Gastroesophageal sphincter (tissue), 4 donors: ENCODE measurements around the gene ZNF865. TPM values are rescaled to one million over a fixed set of nuclear protein-coding genes. Genes with fewer than 3 reads are reported as not detected.

ENCODE experiments used
- ATAC-seq: fragments of 150-250 bp; one replicate; pipeline ENCODE4 v1.9.1; 2016; ENCODE audit warnings: mild to moderate bottlenecking, moderate library complexity
- H3K27ac ChIP-seq, 4 donors: fragments of 200-600 bp; sonication (generic) in 3 of 4; 1 replicate in 3 of 4; 2 replicates in 1 of 4; pipeline ENCODE4 v1.5.1; 2016 to 2019
- H3K27me3 ChIP-seq: fragments of 200-600 bp; sonication (generic); one replicate; pipeline ENCODE4 v1.5.1; 2019
- H3K36me3 ChIP-seq, 2 donors: fragments of 200-600 bp; sonication (generic); one replicate each; pipeline ENCODE4 v1.5.1; 2019; ENCODE audit warnings: control low read depth in 1 of 2
- H3K4me1 ChIP-seq, 3 donors: fragments of 200-600 bp; sonication (generic); 1 replicate in 2 of 3; 2 replicates in 1 of 3; pipeline ENCODE4 v1.5.1; 2016 to 2019; ENCODE audit warnings: control low read depth in 2 of 3
- H3K4me3 ChIP-seq, 2 donors: fragments of 200-600 bp; sonication (generic); one replicate each; pipeline ENCODE4 v1.5.1; 2019; ENCODE audit warnings: mild to moderate bottlenecking in 1 of 2, moderate library complexity in 1 of 2
- H3K9me3 ChIP-seq, 3 donors: fragments of 200-600 bp; sonication (generic); one replicate each; pipeline ENCODE4 v1.5.1; 2017 to 2019; ENCODE audit warnings: control low read depth in 2 of 3
- EP300 ChIP-seq: sonication (generic); formaldehyde crosslinking; IDR thresholded peaks from one replicate; pipeline ENCODE4 v1.6.1; 2017; ENCODE audit warnings: antibody characterized with exemption, mild to moderate bottlenecking
- POLR2A ChIP-seq, 2 donors: fragments of 450-650 bp; IDR thresholded peaks; one replicate each; pipeline ENCODE4 v1.6.1; 2017; ENCODE audit warnings: antibody characterized with exemption in 2 of 2, mild to moderate bottlenecking in 2 of 2, moderate library complexity in 1 of 2
- POLR2AphosphoS5 ChIP-seq: sonication (generic); formaldehyde crosslinking; IDR thresholded peaks from one replicate; pipeline ENCODE4 v1.6.1; 2017; ENCODE audit warnings: antibody characterized with exemption
- WGBS, 2 donors: methylation state at CpG; one replicate each; pipeline ENCODE4 v1.1.5; 2018; ENCODE audit warnings: low coverage in 1 of 2; 5-methylcytosine and 5-hydroxymethylcytosine counted together
- total RNA-seq, 4 donors: library from RNA; depleted of rRNA; stranded (reverse); fragments of >200 nt; gene quantifications; one replicate each; pipeline ENCODE4 v1.1.0, GENCODE V29; 2016
- TF ChIP-seq, protein P1 (sequence below), 4 experiments: fragments of 200-600 bp in 2 of 4; fragments of 450-650 bp in 2 of 4; sonication (generic) in 1 of 4; IDR thresholded peaks; one replicate each; pipeline ENCODE4 v1.5.1; 2017 to 2019; ENCODE audit warnings: antibody characterized with exemption in 4 of 4, mild to moderate bottlenecking in 2 of 4, moderate library complexity in 2 of 4

Gene ZNF865
- total RNA-seq, 4 donors from 2014 or later, result 4.6 to 12.0 (median 6.4) TPM

DNA sequence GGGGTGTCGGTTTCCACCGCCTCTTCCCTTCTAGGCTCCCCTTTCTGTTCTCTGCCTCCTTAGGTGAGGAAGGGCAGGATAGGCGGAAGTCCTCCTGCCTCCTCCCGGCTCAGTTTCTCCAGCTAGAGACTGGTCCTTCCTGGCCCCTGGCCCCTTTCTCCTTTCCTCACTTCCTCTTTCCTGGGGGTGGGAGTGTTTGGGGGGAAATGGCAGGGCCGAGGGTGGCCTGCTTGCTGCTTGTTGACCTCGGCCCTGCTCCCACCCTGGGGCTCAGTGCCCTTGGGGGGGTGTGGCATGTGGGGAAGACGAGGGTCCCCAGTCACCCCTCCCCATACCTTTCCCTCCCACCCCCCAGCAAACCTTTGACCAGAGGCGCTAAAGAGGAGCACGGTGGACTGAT, 54.4 kb downstream of the ZNF865 start:
- WGBS, 2 donors, result 79% methylated on average over 3 of the region's 9 CpGs; no CpG with 5 or more reads in 1 of the 2 donors
- Histone ChIP-seq H3K36me3 (peaks cover 0 to 63% of the 10 kb centered on the region in 2 donors), H3K4me3 (no peak overlapping the region), H3K27ac (no peak overlapping the region), H3K4me1 (peaks cover 0 to 58% (median 39%) of the 10 kb centered on the region in 3 donors), H3K9me3 (no peaks in the 10 kb centered on the region), H3K27me3 (no peaks in the 10 kb centered on the region)
- no peak for ATAC-seq
- TF ChIP-seq, protein P1, sequence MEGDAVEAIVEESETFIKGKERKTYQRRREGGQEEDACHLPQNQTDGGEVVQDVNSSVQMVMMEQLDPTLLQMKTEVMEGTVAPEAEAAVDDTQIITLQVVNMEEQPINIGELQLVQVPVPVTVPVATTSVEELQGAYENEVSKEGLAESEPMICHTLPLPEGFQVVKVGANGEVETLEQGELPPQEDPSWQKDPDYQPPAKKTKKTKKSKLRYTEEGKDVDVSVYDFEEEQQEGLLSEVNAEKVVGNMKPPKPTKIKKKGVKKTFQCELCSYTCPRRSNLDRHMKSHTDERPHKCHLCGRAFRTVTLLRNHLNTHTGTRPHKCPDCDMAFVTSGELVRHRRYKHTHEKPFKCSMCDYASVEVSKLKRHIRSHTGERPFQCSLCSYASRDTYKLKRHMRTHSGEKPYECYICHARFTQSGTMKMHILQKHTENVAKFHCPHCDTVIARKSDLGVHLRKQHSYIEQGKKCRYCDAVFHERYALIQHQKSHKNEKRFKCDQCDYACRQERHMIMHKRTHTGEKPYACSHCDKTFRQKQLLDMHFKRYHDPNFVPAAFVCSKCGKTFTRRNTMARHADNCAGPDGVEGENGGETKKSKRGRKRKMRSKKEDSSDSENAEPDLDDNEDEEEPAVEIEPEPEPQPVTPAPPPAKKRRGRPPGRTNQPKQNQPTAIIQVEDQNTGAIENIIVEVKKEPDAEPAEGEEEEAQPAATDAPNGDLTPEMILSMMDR (IDR thresholded peaks at IDR 0.05), result no peak
- TF ChIP-seq POLR2A (IDR thresholded peaks at IDR 0.05), result no peak
- TF ChIP-seq EP300, result no peak
- TF ChIP-seq POLR2AphosphoS5, result no peak

DNA sequence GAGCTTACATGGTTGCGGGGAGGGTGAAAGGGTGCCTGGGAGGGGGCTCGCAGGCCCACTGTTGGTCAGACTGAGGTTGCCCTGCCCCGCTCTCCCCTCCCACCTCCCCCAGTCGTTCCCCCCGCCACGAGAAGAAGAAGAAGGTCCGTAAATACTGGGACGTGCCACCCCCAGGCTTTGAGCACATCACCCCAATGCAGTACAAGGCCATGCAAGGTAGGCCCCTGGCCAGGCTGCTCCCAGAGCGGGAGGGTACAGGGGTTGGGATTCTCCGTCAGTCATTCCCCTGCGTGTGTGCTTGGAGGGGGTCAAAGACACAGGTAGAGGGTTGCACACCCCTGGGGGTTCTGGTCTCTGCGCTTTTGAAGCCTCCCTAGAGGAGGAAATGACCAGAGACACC, 55.0 kb downstream of the ZNF865 start:
- Histone ChIP-seq H3K36me3 (peaks cover 0 to 69% of the 10 kb centered on the region in 2 donors), H3K27me3 (no peaks in the 10 kb centered on the region), H3K4me1 (peaks cover 0 to 57% (median 39%) of the 10 kb centered on the region in 3 donors), H3K4me3 (no peak overlapping the region), H3K9me3 (no peaks in the 10 kb centered on the region), H3K27ac (no peak overlapping the region)
- ATAC-seq, result no peak
- no CpG with 5 or more reads among the region's 12 CpGs for WGBS, 2 donors
- no peak for TF ChIP-seq POLR2AphosphoS5
- TF ChIP-seq POLR2A (IDR thresholded peaks at IDR 0.05), result no peak
- no peak for TF ChIP-seq EP300
- TF ChIP-seq, protein P1 (IDR thresholded peaks at IDR 0.05), result no peak

DNA sequence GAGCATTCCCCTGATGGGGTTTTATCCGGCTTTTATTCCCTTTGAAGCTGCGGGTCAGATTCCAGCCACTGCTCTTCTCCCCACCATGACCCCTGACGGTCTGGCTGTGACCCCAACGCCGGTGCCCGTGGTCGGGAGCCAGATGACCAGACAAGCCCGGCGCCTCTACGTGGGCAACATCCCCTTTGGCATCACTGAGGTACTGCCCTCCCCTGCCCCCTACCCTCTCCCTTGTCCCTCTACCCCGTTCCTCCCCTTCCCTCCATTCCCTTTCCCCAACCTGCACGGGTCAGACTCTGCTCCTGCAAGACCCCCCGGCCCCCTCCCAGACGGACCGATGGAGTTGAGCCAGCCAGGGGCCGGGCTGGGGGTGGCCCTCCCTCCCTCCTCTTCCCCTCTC, 55.5 kb downstream of the ZNF865 start:
- peaks cover 0 to 75% of the 10 kb centered on the region in 2 donors for H3K36me3 ChIP-seq
- 49 to 60% methylated on average over 1 to 5 of the region's 16 CpGs for WGBS, 2 donors

GRCh38 chr19:55661826-55662225, 56.4 kb downstream of the ZNF865 start:
- no peak overlapping the region for H3K4me3 ChIP-seq
- no peaks in the 10 kb centered on the region for H3K27me3 ChIP-seq
- H3K27ac ChIP-seq, result no peak overlapping the region
- peaks cover 0 to 48% (median 28%) of the 10 kb centered on the region in 3 donors for H3K4me1 ChIP-seq
- no peak for ATAC-seq
- TF ChIP-seq, protein P1 (IDR thresholded peaks at IDR 0.05), result no peak
- peaks cover 0 to 83% of the 10 kb centered on the region in 2 donors for H3K36me3 ChIP-seq
- no peaks in the 10 kb centered on the region for H3K9me3 ChIP-seq
- 67 to 68% methylated on average over 7 of the region's 7 CpGs for WGBS, 2 donors

More for the DNA sequence above, 55.5 kb downstream of the ZNF865 start:
- TF ChIP-seq POLR2AphosphoS5 (no peak), POLR2A (IDR thresholded peaks at IDR 0.05) (no peak), EP300 (no peak)
- TF ChIP-seq, protein P1 (IDR thresholded peaks at IDR 0.05), result no peak
- Histone ChIP-seq H3K4me3 (no peak overlapping the region), H3K4me1 (peaks cover 0 to 51% (median 37%) of the 10 kb centered on the region in 3 donors), H3K27me3 (no peaks in the 10 kb centered on the region), H3K9me3 (no peaks in the 10 kb centered on the region), H3K27ac (no peak overlapping the region)
- no peak for ATAC-seq

DNA sequence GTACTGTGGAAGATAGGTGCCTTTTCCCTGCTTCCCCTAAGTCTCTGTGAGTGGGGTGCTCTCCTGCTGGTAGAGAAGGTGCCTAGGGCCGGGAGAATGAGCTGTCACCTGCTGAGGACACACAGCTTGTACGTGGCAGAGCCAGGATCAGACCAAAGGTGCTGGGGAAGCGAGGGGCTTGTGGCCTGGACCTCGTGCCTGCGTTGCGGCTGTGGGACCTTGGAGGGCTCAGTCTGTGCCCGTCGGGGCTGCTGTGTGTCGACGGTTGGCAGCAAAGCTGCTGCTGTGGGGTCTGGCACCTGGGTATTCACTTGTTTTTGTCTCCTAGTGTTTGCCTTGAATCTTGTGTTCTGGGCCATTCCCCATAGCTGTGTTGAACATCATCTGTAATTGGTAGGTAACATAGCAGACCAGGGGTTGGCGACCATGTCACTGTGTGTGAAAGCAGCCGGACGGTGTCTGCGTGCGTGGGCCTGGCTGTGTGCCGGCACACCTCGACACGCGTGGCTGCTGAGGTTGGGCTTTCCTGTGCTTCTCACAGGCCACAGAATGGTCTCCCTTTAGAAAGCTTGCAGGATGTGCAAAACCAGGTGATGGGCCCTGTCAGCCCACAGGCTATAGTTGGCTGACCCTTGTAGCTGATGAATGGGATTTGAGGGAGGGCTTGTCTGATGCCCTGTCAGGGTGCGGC, 58.5 kb downstream of the ZNF865 start:
- TF ChIP-seq POLR2AphosphoS5 (no peak), POLR2A (IDR thresholded peaks at IDR 0.05) (no peak), EP300 (no peak)
- TF ChIP-seq, protein P1 (IDR thresholded peaks at IDR 0.05), result no peak
- WGBS, 2 donors, result no CpG with 5 or more reads among the region's 20 CpGs
- H3K9me3 ChIP-seq, result no peaks in the 10 kb centered on the region
- H3K27ac ChIP-seq, result no peak overlapping the region
- H3K36me3 ChIP-seq, result peaks cover 0 to 100% of the 10 kb centered on the region in 2 donors
- H3K27me3 ChIP-seq, result no peaks in the 10 kb centered on the region
- ATAC-seq, result no peak
- peaks cover 0 to 33% (median 7%) of the 10 kb centered on the region in 3 donors for H3K4me1 ChIP-seq
- H3K4me3 ChIP-seq, result no peak overlapping the region
